Activated CD8-positive, alpha-beta memory T cell treated with anti-CD3 and anti-CD28 coated beads for 48 hours (primary cell): Measurements from ENCODE around the gene PDCD7.
A peak's percentile ranks its signal among the peaks of the same experiment; 100 is the strongest.

Source experiments
- DNase-seq, 3 experiments: peaks; one replicate each; pipeline ENCODE4 v3.0.0-alpha.2; 2020; ENCODE audit warnings: low read depth in 2 of 3, low spot score in 2 of 3

Gene PDCD7

DNA sequence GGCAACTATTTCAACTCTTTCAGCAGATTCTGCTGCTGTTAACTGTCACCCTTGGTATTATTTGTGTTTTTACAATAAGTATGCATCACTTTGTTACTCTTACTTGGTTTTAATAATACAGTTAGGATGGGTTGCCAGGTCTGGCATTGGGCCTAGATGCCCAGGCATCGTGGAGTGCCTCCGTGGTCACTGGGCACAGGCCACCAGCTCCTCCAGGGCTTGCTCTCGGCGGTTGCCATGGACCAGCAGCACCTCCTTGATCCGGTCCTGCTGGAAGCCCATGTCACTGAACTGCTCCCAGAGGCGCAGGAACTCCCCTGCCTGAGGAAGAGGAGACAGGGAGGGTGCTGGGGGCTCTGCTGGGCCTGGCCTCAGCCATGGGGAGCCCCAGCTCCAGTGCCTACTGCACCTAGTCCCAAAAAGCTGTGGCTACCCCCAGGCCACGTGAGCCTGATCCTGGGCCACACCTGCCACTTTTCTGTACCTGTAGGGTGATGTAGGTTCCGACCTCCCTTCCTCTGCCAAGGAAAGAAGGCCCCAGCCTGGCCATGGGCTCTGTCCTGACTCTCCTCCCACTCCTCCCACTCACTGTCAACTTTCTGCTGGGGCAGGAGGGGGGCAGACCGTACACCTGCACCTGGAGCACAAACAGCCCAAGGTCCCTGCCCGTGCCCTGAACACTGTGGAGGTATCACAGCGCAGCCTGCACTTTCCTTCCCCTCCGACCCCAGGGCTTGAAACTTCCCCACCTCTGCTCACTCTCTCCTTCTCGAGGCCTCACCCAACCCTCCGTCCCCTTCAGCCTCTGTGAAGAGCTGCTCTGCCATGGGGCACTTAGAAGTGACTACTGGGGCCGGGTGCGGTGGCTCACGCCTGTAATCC lies 40.5 kb downstream of the PDCD7 start:
- no peak for DNase-seq

- no peak for DNase-seq
These were observed 41.5 kb downstream of the PDCD7 start for GRCh38 chr15:65091946-65092770.

DNA sequence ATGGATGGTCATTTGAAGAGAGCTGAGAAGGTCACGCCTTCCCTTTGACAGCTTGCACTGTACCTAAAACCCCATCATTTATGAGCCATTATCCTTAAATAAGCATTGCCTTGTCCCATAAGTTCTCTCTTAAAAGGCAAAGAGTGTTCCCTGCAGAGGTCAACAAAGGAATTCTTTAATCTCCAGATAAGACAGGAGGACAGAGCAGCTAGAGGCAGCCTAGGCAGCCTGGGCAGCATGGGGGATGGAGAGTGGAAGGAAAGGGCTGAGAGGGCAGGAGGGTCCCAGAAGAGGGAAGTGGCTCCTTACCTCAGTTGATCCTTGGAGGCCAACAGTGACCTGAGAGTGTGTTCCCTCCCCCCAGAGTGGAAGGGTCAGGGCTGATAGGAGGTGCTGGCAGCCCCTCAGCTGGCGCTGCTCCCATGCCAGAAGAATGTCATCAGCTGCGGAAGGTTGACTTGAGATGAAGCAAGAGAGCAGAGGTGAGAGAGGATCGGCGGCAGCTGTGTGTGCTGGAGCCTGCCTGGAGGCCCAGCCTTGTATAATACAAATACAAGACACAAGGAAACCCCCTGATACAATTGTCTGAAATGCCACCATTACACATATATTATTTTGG lies 44.3 kb downstream of the PDCD7 start:
- no peak for DNase-seq

GRCh38 chr15:65088643-65089021 lies 45.0 kb downstream of the PDCD7 start:
- no peak for DNase-seq

GRCh38 chr15:65087873-65088642 lies 45.5 kb downstream of the PDCD7 start:
- DNase-seq: no peak

DNA sequence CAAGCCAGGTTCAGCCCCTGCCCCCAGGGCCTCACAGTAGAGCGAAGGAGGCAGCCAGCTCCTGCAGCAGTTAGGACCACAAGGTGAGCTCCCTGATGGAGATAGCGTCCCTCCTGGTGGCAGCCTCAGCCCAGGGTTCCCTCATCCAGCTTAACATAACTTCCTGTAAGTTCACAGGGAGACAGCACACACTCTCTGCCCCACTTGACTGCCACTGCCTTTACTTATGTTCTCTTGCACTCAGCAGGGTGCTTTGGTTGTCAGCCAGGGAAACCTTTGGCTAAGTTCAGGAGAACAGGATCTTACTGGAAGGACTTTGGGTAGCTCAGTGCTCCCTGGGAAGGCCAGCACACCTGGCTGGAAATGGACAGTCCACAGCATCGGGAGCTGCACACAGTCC lies 46.2 kb downstream of the PDCD7 start:
- no peak for DNase-seq

GRCh38 chr15:65086680-65087111 lies 46.9 kb downstream of the PDCD7 start:
- DNase-seq: no peak

GRCh38 chr15:65085990-65086679 lies 47.5 kb downstream of the PDCD7 start:
- DNase-seq: no peak

DNA sequence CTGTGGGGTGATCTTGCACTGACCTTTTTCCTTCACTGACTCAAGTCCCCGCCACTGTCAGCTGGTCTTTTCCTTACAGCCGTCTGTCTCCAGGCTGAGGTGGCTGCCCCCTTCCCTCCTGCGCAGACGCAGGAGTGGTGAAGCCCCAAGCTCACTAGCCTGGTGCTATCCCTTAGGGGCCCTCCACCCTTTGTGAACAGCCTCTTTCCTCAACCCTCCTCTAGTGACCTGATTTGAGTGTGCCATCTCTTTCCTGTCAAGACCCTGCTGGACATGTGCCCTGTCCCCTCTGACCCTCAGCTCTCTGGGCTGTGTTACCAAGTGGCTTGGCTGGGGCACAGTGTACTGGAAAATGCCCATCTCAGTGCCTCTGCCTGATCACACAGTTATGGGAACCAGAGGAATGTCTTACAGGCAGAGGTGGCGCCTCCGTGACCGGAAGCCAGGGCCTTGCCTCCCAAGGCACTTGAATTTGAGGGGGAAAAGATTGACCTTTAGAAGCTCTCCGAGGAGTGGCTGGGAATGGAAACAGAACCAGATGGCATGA lies 48.3 kb downstream of the PDCD7 start:
- no peak for DNase-seq

- DNase-seq: no peak
These were observed 49.0 kb downstream of the PDCD7 start for GRCh38 chr15:65084500-65085206.

DNA sequence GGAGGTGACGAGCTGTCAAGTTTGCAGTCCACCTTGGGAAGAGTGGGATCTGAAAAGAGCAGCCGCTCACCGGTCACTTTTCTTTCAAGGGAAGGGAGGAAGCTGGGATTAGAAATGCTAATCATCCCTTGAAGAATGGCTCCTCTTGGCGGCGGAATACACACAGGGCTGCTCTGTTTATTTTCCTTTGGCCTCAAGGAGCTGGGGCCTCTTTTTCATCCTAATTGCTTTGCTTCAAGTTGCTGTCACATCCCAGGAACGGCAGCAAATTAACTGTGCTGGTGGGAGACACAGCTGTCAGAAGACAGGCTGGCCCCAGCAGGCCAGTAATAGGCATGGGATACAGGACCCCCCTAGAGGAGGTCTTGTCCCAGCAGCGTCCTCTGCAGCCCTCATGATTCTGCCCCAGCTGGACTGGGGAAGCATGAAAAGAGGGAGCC lies 50.3 kb downstream of the PDCD7 start:
- DNase-seq: no peak

DNA sequence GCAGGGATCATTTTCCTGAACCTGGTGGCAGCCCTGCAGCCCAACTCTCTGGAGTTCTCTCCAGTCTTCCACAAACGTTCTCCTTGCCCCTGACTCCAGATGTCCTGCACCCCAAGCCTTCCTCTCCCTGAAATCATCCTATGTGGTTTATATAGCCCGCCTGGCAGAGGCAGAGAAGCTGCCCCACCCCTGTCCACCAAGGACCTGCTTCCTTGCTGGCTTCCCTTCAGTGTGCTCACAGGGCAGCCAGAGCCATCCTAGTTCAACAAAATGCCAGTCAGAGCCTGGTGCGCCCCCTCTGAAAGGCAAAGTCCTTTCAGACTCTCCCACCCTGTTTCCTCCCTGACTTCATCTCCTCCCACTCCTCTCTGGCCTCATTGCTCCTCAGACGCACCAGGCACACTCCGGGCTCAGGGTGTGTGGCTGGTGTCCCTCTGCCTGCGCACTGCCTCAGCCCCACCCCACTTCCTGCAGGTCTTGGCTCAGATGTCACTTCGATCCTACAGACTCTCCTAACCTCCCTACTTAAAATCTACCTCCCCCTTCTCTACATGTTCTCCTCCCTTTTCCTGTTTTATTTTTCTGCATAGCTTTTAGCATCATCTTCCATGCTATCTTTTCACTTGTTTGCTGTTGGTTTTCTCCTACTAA lies 51.2 kb downstream of the PDCD7 start:
- DNase-seq: no peak

- DNase-seq: no peak
These were observed 51.9 kb downstream of the PDCD7 start for GRCh38 chr15:65081758-65082157.

- no peak for DNase-seq
These were observed 52.3 kb downstream of the PDCD7 start for GRCh38 chr15:65081270-65081669.

DNA sequence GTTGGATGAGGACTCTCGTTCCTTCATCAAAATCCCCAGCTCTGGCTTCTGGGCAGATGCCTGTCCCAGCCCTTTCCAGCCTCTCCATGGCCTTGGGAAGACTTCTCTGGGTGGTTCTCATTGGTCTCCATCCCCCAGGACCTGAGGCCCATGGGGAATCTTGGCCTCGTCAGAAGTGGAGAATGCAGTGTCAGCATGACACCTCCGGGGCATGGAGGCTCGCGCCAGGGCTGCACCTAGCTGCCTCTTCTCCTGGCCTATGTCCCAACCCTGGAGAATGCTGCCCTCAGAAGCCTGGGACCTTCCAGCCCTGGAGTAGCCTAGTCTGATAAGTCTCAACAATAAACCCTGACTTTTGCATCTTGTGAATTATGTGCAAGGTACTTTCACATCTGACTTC lies 54.0 kb downstream of the PDCD7 start:
- DNase-seq: no peak

DNA sequence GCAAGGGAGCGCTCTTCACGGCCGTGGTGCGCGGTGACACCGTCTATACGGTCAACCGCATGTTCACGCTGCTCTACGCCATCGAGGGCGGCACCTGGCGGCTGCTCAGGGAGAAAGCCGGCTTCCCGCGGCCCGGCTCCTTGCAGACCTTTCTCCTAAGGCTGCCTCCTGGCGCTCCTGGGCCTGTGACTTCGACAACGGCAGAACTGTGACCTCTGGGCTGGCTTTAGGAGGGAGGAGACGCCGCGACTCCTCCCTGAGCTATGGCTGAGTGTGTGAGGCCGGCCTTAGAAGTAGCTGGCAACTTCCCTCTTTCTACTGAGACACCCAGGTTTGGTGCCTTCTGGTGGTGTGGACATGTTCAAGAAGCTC lies 55.6 kb downstream of the PDCD7 start:
- peak in 2 of 3 experiments; percentile 22 to 32 for DNase-seq

- no peak for DNase-seq
These were observed 56.2 kb downstream of the PDCD7 start for GRCh38 chr15:65077291-65077980.

GRCh38 chr15:65076486-65077290 lies 56.9 kb downstream of the PDCD7 start, which contains the start of gene KBTBD13:
Gene KBTBD13, plus strand, starts transcription at chr15:65076746. Its CDS starts 70 bp downstream, at chr15:65076816.
- DNase-seq: no peak
